ENCODE data around the gene SRPRB.

GRCh38 chr3:133859381-133860234, 54.0 kb downstream of the SRPRB start:
- TF ChIP-seq CTCF (IDR thresholded peaks at IDR 0.05) (no peak), USF2 (IDR thresholded peaks at IDR 0.05) (no peak), CEBPB (IDR thresholded peaks at IDR 0.05) (no peak), EP300 (IDR thresholded peaks at IDR 0.05) (no peak), POLR2A (IDR thresholded peaks at IDR 0.05; ENCODE audit: low read length) (no peak), CHD4 (IDR thresholded peaks at IDR 0.05; ENCODE audit: borderline replicate concordance) (no peak)

Measured in A549 (cell line).